Measurements from ENCODE around the gene IL1R2.

The IL1R2 gene

GRCh38 chr2:101961338-101962191 lies 30.2 kb upstream of the IL1R2 start:
- peaks cover 9% of the 10 kb centered on the region; the same call in 1 of the 2 replicates for H3K9me3 ChIP-seq (ENCODE audit: insufficient read depth, low read length)
- H3K4me1 ChIP-seq (ENCODE audit: low read length): peaks cover 5% of the 10 kb centered on the region; the same call in 1 of the 2 replicates
- no peak overlapping the region for H3K4me2 ChIP-seq (ENCODE audit: low read length)
- H4K20me1 ChIP-seq (ENCODE audit: insufficient read depth, low read length): no peaks in the 10 kb centered on the region
- peaks cover 8% of the 10 kb centered on the region for H3K36me3 ChIP-seq (replicated peaks; ENCODE audit: low read depth, low read length)
- no peak overlapping the region for H3K27ac ChIP-seq (ENCODE audit: low read length)
- H3K27me3 ChIP-seq (ENCODE audit: low read depth, low read length): no peaks in the 10 kb centered on the region
- no peak overlapping the region for H2AFZ ChIP-seq (ENCODE audit: low read depth, low read length)
- H3K4me3 ChIP-seq (ENCODE audit: low read length): no peak overlapping the region
- no peaks in the 10 kb centered on the region for H3K79me2 ChIP-seq (ENCODE audit: low read length)
- no peak for TF ChIP-seq EZH2phosphoT487 (IDR thresholded peaks at IDR 0.05; ENCODE audit: low read depth)
- TF ChIP-seq CTCF (IDR thresholded peaks at IDR 0.05; ENCODE audit: low read depth, low read length): no peak
- no peak overlapping the region for H3K9ac ChIP-seq (ENCODE audit: low read length)

GRCh38 chr2:101962309-101962708 lies 29.5 kb upstream of the IL1R2 start:
- no peak for TF ChIP-seq CTCF (IDR thresholded peaks at IDR 0.05; ENCODE audit: low read depth, low read length)
- Histone ChIP-seq H4K20me1 (ENCODE audit: insufficient read depth, low read length) (no peaks in the 10 kb centered on the region), H3K4me2 (ENCODE audit: low read length) (no peak overlapping the region), H2AFZ (ENCODE audit: low read depth, low read length) (no peak overlapping the region), H3K4me1 (ENCODE audit: low read length) (peaks cover 5% of the 10 kb centered on the region; the same call in 1 of the 2 replicates), H3K27ac (ENCODE audit: low read length) (no peak overlapping the region), H3K36me3 (replicated peaks; ENCODE audit: low read depth, low read length) (peaks cover 2% of the 10 kb centered on the region), H3K79me2 (ENCODE audit: low read length) (no peaks in the 10 kb centered on the region), H3K27me3 (ENCODE audit: low read depth, low read length) (no peaks in the 10 kb centered on the region), H3K4me3 (ENCODE audit: low read length) (no peak overlapping the region), H3K9ac (ENCODE audit: low read length) (no peak overlapping the region), H3K9me3 (ENCODE audit: insufficient read depth, low read length) (peaks cover 6% of the 10 kb centered on the region; the same call in 1 of the 2 replicates)

- TF ChIP-seq EZH2phosphoT487 (IDR thresholded peaks at IDR 0.05; ENCODE audit: low read depth): no peak
- no peak for TF ChIP-seq CTCF (IDR thresholded peaks at IDR 0.05; ENCODE audit: low read depth, low read length)
- H4K20me1 ChIP-seq (ENCODE audit: insufficient read depth, low read length): no peaks in the 10 kb centered on the region
- H2AFZ ChIP-seq (ENCODE audit: low read depth, low read length): no peak overlapping the region
- no peak overlapping the region for H3K4me3 ChIP-seq (ENCODE audit: low read length)
- H3K9me3 ChIP-seq (ENCODE audit: insufficient read depth, low read length): no peaks in the 10 kb centered on the region
- H3K4me2 ChIP-seq (ENCODE audit: low read length): no peak overlapping the region
- H3K4me1 ChIP-seq (ENCODE audit: low read length): peaks cover 3% of the 10 kb centered on the region; the same call in 1 of the 2 replicates
- no peaks in the 10 kb centered on the region for H3K27me3 ChIP-seq (ENCODE audit: low read depth, low read length)
- no peaks in the 10 kb centered on the region for H3K36me3 ChIP-seq (replicated peaks; ENCODE audit: low read depth, low read length)
- H3K79me2 ChIP-seq (ENCODE audit: low read length): no peaks in the 10 kb centered on the region
- H3K27ac ChIP-seq (ENCODE audit: low read length): no peak overlapping the region
- H3K9ac ChIP-seq (ENCODE audit: low read length): no peak overlapping the region
These were observed 28.6 kb upstream of the IL1R2 start for GRCh38 chr2:101963198-101963597.

GRCh38 chr2:101967826-101968513 lies 23.8 kb upstream of the IL1R2 start:
- no peak overlapping the region for H3K27ac ChIP-seq (ENCODE audit: low read length)
- no peaks in the 10 kb centered on the region for H3K36me3 ChIP-seq (replicated peaks; ENCODE audit: low read depth, low read length)
- H4K20me1 ChIP-seq (ENCODE audit: insufficient read depth, low read length): no peaks in the 10 kb centered on the region
- no peak overlapping the region for H3K4me3 ChIP-seq (ENCODE audit: low read length)
- H3K9ac ChIP-seq (ENCODE audit: low read length): no peak overlapping the region
- peaks cover 3% of the 10 kb centered on the region; the same call in 1 of the 2 replicates for H3K9me3 ChIP-seq (ENCODE audit: insufficient read depth, low read length)
- no peaks in the 10 kb centered on the region for H3K4me1 ChIP-seq (ENCODE audit: low read length)
- H2AFZ ChIP-seq (ENCODE audit: low read depth, low read length): no peak overlapping the region
- H3K27me3 ChIP-seq (ENCODE audit: low read depth, low read length): no peaks in the 10 kb centered on the region
- no peak overlapping the region for H3K4me2 ChIP-seq (ENCODE audit: low read length)
- H3K79me2 ChIP-seq (ENCODE audit: low read length): no peaks in the 10 kb centered on the region
- TF ChIP-seq EZH2phosphoT487 (IDR thresholded peaks at IDR 0.05; ENCODE audit: low read depth) (no peak), CTCF (IDR thresholded peaks at IDR 0.05; ENCODE audit: low read depth, low read length) (no peak)
